KOPT-K1 (cell line): ENCODE data around the gene ARHGAP10.
"Not testable (repeated sequence)": the region's sequence is repeated elsewhere in the genome, so short reads cannot be mapped to it uniquely, and the experiment has no call there.

Experiments
- H3K27ac ChIP-seq: fragments of 200-600 bp; sonication (generic); 2 replicates; pipeline ENCODE4 v1.5.1; 2016; ENCODE audit warnings: antibody characterized with exemption, mild to moderate bottlenecking, low read depth, low read length; ENCODE audit not compliant: poor library complexity, severe bottlenecking
- H3K36me3 ChIP-seq: fragments of 200-600 bp; sonication (generic); 2 replicates; pipeline ENCODE4 v1.5.1; 2017; ENCODE audit warnings: antibody characterized with exemption, mild to moderate bottlenecking, low read length, moderate library complexity; ENCODE audit not compliant: insufficient read depth
- H3K9me3 ChIP-seq: fragments of 200-600 bp; sonication (generic); 2 replicates; pipeline ENCODE4 v1.5.1; 2017; ENCODE audit warnings: antibody characterized with exemption, low read length, mild to moderate bottlenecking; ENCODE audit not compliant: insufficient read depth, poor library complexity, severe bottlenecking

The ARHGAP10 gene

GRCh38 chr4:147975933-147976928 is 244.3 kb downstream of the ARHGAP10 start:
- Histone ChIP-seq H3K27ac (no peak overlapping the region), H3K9me3 (no peaks in the 10 kb centered on the region), H3K36me3 (no peaks in the 10 kb centered on the region)

GRCh38 chr4:147980586-147980985 is 248.7 kb downstream of the ARHGAP10 start:
- H3K9me3 ChIP-seq: no peaks in the 10 kb centered on the region
- no peak overlapping the region for H3K27ac ChIP-seq
- H3K36me3 ChIP-seq: no peaks in the 10 kb centered on the region

GRCh38 chr4:147981305-147981704 is 249.4 kb downstream of the ARHGAP10 start:
- H3K36me3 ChIP-seq: no peaks in the 10 kb centered on the region
- H3K27ac ChIP-seq: no peak overlapping the region
- no peaks in the 10 kb centered on the region for H3K9me3 ChIP-seq

- H3K9me3 ChIP-seq: no peaks in the 10 kb centered on the region
- no peaks in the 10 kb centered on the region for H3K36me3 ChIP-seq
Observed at GRCh38 chr4:147984065-147984777, 252.3 kb downstream of the ARHGAP10 start.

GRCh38 chr4:147984778-147985138 is 252.9 kb downstream of the ARHGAP10 start:
- Histone ChIP-seq H3K36me3 (no peaks in the 10 kb centered on the region), H3K27ac (no peak overlapping the region), H3K9me3 (no peaks in the 10 kb centered on the region)

More at GRCh38 chr4:147984065-147984777, 252.3 kb downstream of the ARHGAP10 start:
- H3K27ac ChIP-seq: no peak overlapping the region

GRCh38 chr4:147985376-147985775 is 253.5 kb downstream of the ARHGAP10 start:
- no peak overlapping the region for H3K27ac ChIP-seq
- no peaks in the 10 kb centered on the region for H3K9me3 ChIP-seq
- no peaks in the 10 kb centered on the region for H3K36me3 ChIP-seq

- no peak overlapping the region for H3K27ac ChIP-seq
- H3K9me3 ChIP-seq: no peaks in the 10 kb centered on the region
- no peaks in the 10 kb centered on the region for H3K36me3 ChIP-seq
Observed at GRCh38 chr4:147987252-147987651, 255.4 kb downstream of the ARHGAP10 start.

- no peak overlapping the region for H3K27ac ChIP-seq
- no peaks in the 10 kb centered on the region for H3K36me3 ChIP-seq
Observed at GRCh38 chr4:147991543-147992283, 259.8 kb downstream of the ARHGAP10 start.

GRCh38 chr4:147994076-147994475 is 262.2 kb downstream of the ARHGAP10 start:
- Histone ChIP-seq H3K9me3 (no peaks in the 10 kb centered on the region), H3K27ac (no peak overlapping the region), H3K36me3 (no peaks in the 10 kb centered on the region)

More at GRCh38 chr4:147991543-147992283, 259.8 kb downstream of the ARHGAP10 start:
- H3K9me3 ChIP-seq: no peaks in the 10 kb centered on the region

- Histone ChIP-seq H3K9me3 (no peaks in the 10 kb centered on the region), H3K36me3 (no peaks in the 10 kb centered on the region), H3K27ac (no peak overlapping the region)
Observed at GRCh38 chr4:147994491-147995385, 262.9 kb downstream of the ARHGAP10 start.

- Histone ChIP-seq H3K9me3 (no peaks in the 10 kb centered on the region), H3K27ac (no peak overlapping the region), H3K36me3 (no peaks in the 10 kb centered on the region)
Observed at GRCh38 chr4:147996859-147997258, 265.0 kb downstream of the ARHGAP10 start.

- H3K9me3 ChIP-seq, H3K36me3 ChIP-seq, H3K27ac ChIP-seq: not testable (repeated sequence)
Observed at GRCh38 chr4:148000038-148000437, 268.1 kb downstream of the ARHGAP10 start.

- H3K36me3 ChIP-seq: no peaks in the 10 kb centered on the region
- no peak overlapping the region for H3K27ac ChIP-seq
- H3K9me3 ChIP-seq: no peaks in the 10 kb centered on the region
Observed at GRCh38 chr4:148004228-148004857, 272.5 kb downstream of the ARHGAP10 start.

- H3K27ac ChIP-seq: no peak overlapping the region
Observed at GRCh38 chr4:148006001-148006400, 274.1 kb downstream of the ARHGAP10 start.

More at GRCh38 chr4:148006001-148006400, 274.1 kb downstream of the ARHGAP10 start:
- no peaks in the 10 kb centered on the region for H3K36me3 ChIP-seq
- H3K9me3 ChIP-seq: no peaks in the 10 kb centered on the region
